ENCODE results near the gene PPFIBP1. TPM values are rescaled to one million over a fixed set of nuclear protein-coding genes. Genes with fewer than 3 reads are reported as not detected.
A peak's percentile ranks its signal among the peaks of the same experiment; 100 is the strongest.

PPFIBP1 gene
- total and polyA plus RNA-seq, 8 donors, result 6.6 to 254 (median 50.0) TPM

DNA sequence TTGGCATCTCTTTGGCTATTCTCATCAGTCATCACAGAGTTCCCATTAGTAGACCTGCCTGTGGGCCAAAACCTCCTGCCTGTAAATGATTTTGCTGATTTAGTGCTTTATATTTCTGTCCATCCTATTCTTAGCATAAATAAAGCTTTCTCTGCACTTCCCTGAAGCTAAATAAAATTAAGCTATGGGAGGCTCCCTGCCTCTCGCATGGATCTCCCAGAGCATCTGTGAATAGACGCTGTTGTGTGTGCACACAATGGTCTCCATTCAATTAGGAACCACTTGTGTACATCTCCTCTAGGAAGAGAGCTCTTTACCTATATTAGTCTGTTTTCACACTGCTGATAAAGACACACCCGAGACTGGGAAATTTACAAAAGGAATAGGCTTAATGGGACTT, 80.4 kb downstream of the PPFIBP1 start:
- no peaks in the 10 kb centered on the region for H3K9me3 ChIP-seq
- 74 to 98% (median 81%) methylated on average over 3 of the region's 3 CpGs for WGBS, 5 donors

DNA sequence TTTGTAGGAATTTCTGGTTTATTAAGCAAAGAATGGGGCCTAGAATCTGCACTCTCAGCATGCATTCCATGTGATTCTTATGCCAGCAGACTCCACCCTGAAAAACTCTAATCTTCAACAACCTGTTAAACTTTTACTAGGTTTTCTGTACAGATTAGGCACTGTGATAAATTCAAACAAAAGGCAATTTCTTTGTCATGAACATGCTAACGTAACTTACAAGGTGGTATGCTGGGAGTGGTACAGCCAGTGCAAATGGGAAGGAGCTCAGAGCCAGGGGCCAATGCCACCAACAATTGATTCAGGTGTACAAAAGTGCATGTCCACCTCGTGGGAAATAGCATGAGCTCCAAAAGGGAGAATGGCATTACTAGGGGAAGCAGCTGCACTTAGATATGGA, 83.0 kb downstream of the PPFIBP1 start:
- TF ChIP-seq, protein P1, sequence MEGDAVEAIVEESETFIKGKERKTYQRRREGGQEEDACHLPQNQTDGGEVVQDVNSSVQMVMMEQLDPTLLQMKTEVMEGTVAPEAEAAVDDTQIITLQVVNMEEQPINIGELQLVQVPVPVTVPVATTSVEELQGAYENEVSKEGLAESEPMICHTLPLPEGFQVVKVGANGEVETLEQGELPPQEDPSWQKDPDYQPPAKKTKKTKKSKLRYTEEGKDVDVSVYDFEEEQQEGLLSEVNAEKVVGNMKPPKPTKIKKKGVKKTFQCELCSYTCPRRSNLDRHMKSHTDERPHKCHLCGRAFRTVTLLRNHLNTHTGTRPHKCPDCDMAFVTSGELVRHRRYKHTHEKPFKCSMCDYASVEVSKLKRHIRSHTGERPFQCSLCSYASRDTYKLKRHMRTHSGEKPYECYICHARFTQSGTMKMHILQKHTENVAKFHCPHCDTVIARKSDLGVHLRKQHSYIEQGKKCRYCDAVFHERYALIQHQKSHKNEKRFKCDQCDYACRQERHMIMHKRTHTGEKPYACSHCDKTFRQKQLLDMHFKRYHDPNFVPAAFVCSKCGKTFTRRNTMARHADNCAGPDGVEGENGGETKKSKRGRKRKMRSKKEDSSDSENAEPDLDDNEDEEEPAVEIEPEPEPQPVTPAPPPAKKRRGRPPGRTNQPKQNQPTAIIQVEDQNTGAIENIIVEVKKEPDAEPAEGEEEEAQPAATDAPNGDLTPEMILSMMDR (IDR thresholded peaks at IDR 0.05), result no peak
- TF ChIP-seq POLR2AphosphoS5 (IDR thresholded peaks at IDR 0.05), result peak in 1 of 3 donors; percentile 5
- intact Hi-C loops (cut with DNase I; ENCODE audit: low total_unique reads), result no loop called here
- H3K4me3 ChIP-seq, result no peak overlapping the region

More for the DNA sequence above, 80.4 kb downstream of the PPFIBP1 start:
- peaks cover 5 to 68% (median 33%) of the 10 kb centered on the region in 4 donors for H3K4me1 ChIP-seq
- H3K27me3 ChIP-seq, result no peaks in the 10 kb centered on the region
- no peak overlapping the region for H3K27ac ChIP-seq
- intact Hi-C loops (cut with DNase I; ENCODE audit: low total_unique reads), result no loop called here
- TF ChIP-seq POLR2A (IDR thresholded peaks at IDR 0.05) (no peak), EP300 (IDR thresholded peaks at IDR 0.05) (no peak), POLR2AphosphoS5 (IDR thresholded peaks at IDR 0.05) (no peak)
- TF ChIP-seq, protein P1 (IDR thresholded peaks at IDR 0.05), result no peak
- no peaks in the 10 kb centered on the region for H3K36me3 ChIP-seq
- no peak for DNase-seq
- no peak overlapping the region for H3K4me3 ChIP-seq

DNA sequence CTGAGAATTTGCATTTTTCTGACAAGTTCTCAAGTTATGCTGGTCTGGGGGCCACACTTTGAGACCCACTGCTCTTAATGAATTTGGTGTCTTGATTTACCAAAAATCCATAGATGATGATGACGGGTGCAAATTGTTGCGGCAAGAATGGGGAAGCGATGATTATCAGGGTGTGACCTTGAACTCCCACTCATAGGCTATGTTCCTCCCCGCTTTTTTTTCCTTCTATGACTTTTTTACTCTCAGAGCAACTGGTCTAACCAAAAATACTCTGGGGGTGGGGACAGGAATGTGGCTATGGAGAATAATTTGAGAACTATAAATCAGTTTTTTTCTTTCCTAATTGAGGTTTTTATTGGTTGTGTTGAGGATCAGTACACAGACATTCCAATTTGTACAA, 83.6 kb downstream of the PPFIBP1 start:
- peak overlapping the region; percentile 26 to 66 (median 59) for H3K27ac ChIP-seq
- 32 to 70% (median 41%) methylated on average over 4 of the region's 4 CpGs for WGBS, 5 donors
- intact Hi-C loops (cut with DNase I; ENCODE audit: low total_unique reads), result no loop called here
- no peaks in the 10 kb centered on the region for H3K9me3 ChIP-seq
- H3K4me3 ChIP-seq, result no peak overlapping the region
- peaks cover 16 to 70% (median 49%) of the 10 kb centered on the region in 4 donors for H3K4me1 ChIP-seq
- H3K27me3 ChIP-seq, result no peaks in the 10 kb centered on the region
- TF ChIP-seq POLR2A (IDR thresholded peaks at IDR 0.05) (no peak), POLR2AphosphoS5 (IDR thresholded peaks at IDR 0.05) (no peak), EP300 (IDR thresholded peaks at IDR 0.05) (no peak)
- TF ChIP-seq, protein P1 (IDR thresholded peaks at IDR 0.05), result no peak
- H3K36me3 ChIP-seq, result no peaks in the 10 kb centered on the region
- DNase-seq, result no peak

More for the DNA sequence above, 83.0 kb downstream of the PPFIBP1 start:
- Histone ChIP-seq H3K36me3 (no peaks in the 10 kb centered on the region), H3K27ac (peak overlapping the region; percentile 42 to 66 (median 52)), H3K9me3 (no peaks in the 10 kb centered on the region), H3K4me1 (peaks cover 16 to 74% (median 49%) of the 10 kb centered on the region in 4 donors), H3K27me3 (no peaks in the 10 kb centered on the region)
- WGBS, 5 donors, result 7 to 25% (median 16%) methylated on average over 2 of the region's 2 CpGs
- peak; percentile 51 to 54 for DNase-seq

DNA sequence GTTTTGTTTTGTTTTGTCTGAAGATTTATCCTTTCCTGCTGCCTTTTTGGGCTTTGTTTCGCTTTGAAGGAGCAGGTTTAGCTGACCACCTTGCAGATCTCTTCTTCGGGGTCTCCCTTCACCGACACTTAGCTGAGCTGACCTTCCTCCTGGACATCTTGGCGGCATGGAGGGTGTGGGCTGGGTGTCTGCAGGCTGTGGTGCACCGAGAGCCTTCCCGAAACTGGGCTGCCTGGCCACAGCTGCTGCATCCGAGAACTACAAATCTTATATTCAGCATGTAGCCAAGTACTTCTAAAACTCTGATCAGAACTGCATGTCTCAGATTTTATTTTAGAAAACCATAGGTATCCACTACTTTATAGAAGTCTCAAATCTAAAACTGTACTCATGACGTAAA, 84.9 kb downstream of the PPFIBP1 start:
- no peak for DNase-seq
- Histone ChIP-seq H3K4me3 (peak overlapping the region in 3 of 4 donors; percentile 7 to 24 (median 14)), H3K27ac (peak overlapping the region in 3 of 5 donors; percentile 50 to 66 (median 52)), H3K4me1 (peaks cover 16 to 71% (median 46%) of the 10 kb centered on the region in 4 donors), H3K9me3 (no peaks in the 10 kb centered on the region), H3K36me3 (no peaks in the 10 kb centered on the region), H3K27me3 (no peaks in the 10 kb centered on the region)
- intact Hi-C loops (cut with DNase I; ENCODE audit: low total_unique reads), result no loop called here
- no peak for TF ChIP-seq POLR2AphosphoS5 (IDR thresholded peaks at IDR 0.05)
- TF ChIP-seq, protein P1 (IDR thresholded peaks at IDR 0.05), result no peak
- TF ChIP-seq EP300 (IDR thresholded peaks at IDR 0.05), result no peak
- TF ChIP-seq POLR2A (IDR thresholded peaks at IDR 0.05), result no peak
- 64 to 87% (median 83%) methylated on average over 8 of the region's 8 CpGs for WGBS, 5 donors

Measured in stomach (tissue), 9 donors.